ENCODE results near the gene ABLIM1.

GRCh38 chr10:114615600-114616007 is 42.5 kb downstream of the ABLIM1 start:
- TF ChIP-seq POLR2A (IDR thresholded peaks at IDR 0.05) (no peak), CTCF (IDR thresholded peaks at IDR 0.05) (no peak)

All from testis (tissue), 2 donors.